Measurements from ENCODE around the gene C2orf15.
"Not testable (repeated sequence)": the region's sequence is repeated elsewhere in the genome, so short reads cannot be mapped to it uniquely, and the experiment has no call there.

C2orf15 gene

DNA sequence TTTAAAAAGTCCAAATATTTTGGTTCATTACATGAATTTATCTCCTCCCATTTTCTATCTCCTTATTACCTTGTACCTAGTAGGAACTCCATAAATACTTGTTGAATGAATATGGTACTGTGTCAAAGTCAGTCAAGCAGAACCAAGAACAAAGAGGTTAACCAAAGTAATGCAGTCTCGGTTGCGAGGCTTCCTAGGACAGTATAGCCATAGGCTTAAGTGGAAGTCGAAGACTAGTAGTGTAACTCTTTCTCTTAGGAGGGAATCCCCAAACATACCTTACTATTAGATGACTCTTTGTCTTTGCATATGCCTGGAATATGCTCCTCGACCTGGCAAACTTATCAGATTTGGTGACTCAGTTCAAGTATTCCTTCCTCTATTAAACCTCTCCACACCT lies 18.1 kb downstream of the C2orf15 start:
- no peak for DNase-seq (ENCODE audit: low read depth in 2 of 2, low spot score in 1 of 2)

- no peak for DNase-seq (ENCODE audit: low read depth in 2 of 2, low spot score in 1 of 2)
Measured at GRCh38 chr2:99166218-99166617, 24.7 kb downstream of the C2orf15 start.

GRCh38 chr2:99169534-99169933 lies 28.0 kb downstream of the C2orf15 start:
- no peak for DNase-seq (ENCODE audit: low read depth in 2 of 2, low spot score in 1 of 2)

DNA sequence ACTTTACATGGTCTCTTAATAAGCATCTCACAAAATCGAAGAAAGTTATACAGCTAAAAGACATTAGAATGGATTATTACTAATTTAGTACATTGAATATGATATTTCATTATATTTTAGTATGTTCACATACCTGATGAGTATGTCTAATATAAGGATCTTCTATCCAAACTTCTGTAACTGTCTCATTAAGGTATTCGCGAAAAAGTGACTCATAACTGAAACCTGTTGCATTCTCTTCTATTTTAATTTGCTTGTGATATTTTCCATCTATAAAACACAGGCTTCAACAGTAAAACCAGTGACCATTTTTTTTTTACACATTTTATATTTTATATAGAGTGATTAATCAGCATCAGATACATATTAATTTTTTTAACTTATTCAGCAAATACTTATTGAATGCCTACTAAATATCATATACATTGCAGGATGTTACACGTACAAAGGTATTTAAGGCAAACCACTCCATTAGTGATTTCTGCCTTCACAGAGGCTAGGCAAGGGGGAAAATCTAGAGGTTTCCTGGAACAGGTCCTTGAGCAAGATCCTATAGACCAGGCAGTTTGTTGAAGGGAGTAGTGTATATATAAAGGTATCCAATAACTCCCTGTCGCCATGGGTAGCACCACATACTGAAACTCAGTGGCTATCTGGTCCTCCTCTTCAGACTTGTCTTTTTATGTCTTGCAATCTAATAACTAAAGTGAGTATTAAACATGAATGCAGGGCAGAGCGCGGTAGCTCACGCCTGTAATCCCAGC lies 30.1 kb downstream of the C2orf15 start:
- DNase-seq (ENCODE audit: low read depth in 2 of 2, low spot score in 1 of 2): no peak

- peak; percentile 79 to 83 for DNase-seq (ENCODE audit: low read depth in 2 of 2, low spot score in 1 of 2)
Measured at GRCh38 chr2:99180755-99181623, 39.5 kb downstream of the C2orf15 start, which contains the start of the genes MITD1 and MRPL30. Gene MITD1 (minus strand): TSS chr2:99181058. CDS start chr2:99180981, 77 bp downstream. Gene MRPL30 (plus strand): TSS chr2:99181184. CDS start chr2:99186204, 5,020 bp downstream.

DNA sequence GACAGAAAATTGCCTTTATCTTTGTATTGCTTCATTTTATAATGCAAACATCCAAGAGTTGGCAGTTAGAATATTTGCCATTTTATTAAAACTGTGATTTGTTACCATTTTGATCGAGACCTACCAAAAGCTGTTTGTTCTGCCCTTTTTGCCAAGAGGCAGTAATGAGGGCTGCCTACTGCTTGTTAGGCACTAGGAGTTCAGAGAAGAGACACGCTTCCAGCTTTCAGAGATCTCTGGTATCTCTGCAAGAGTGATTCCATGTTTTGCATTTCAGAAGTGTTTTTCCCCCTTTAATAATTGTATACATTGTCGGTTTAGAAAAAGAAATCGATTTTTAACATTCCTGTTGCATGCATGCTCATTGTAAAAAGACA lies 40.1 kb downstream of the C2orf15 start:
- DNase-seq (ENCODE audit: low read depth in 2 of 2, low spot score in 1 of 2): no peak

- no peak for DNase-seq (ENCODE audit: low read depth in 2 of 2, low spot score in 1 of 2)
Measured at GRCh38 chr2:99183025-99183424, 41.5 kb downstream of the C2orf15 start.

DNA sequence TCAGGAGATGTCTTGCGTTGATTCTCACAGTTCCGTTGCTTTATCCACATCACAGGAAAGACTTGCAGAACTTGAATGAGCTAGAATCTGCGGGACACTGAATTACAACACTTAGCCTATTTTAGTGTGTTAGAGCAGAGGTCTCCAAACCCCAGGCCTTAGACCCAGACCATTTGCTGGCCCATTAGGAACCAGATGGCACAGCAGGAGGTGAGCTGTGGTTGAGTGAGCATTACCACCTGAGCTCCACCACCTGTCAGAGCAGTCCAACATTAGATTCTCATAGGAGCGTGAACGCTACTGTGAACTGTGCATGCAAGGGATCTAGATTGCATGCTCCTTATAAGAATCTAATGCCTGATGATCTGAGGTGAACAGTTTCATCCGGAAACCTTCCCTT lies 43.3 kb downstream of the C2orf15 start:
- DNase-seq (ENCODE audit: low read depth in 2 of 2, low spot score in 1 of 2): no peak

- DNase-seq (ENCODE audit: low read depth in 2 of 2, low spot score in 1 of 2): no peak
Measured at GRCh38 chr2:99187011-99187410, 45.5 kb downstream of the C2orf15 start.

- no peak for DNase-seq (ENCODE audit: low read depth in 2 of 2, low spot score in 1 of 2)
Measured at GRCh38 chr2:99188357-99188756, 46.9 kb downstream of the C2orf15 start.

GRCh38 chr2:99190548-99190947 lies 49.0 kb downstream of the C2orf15 start:
- no peak for DNase-seq (ENCODE audit: low read depth in 2 of 2, low spot score in 1 of 2)

GRCh38 chr2:99192364-99192763 lies 50.9 kb downstream of the C2orf15 start:
- not testable (repeated sequence) for DNase-seq (ENCODE audit: low read depth in 2 of 2, low spot score in 1 of 2)

- DNase-seq (ENCODE audit: low read depth in 2 of 2, low spot score in 1 of 2): no peak
Measured at GRCh38 chr2:99198103-99198841, 56.8 kb downstream of the C2orf15 start.

DNA sequence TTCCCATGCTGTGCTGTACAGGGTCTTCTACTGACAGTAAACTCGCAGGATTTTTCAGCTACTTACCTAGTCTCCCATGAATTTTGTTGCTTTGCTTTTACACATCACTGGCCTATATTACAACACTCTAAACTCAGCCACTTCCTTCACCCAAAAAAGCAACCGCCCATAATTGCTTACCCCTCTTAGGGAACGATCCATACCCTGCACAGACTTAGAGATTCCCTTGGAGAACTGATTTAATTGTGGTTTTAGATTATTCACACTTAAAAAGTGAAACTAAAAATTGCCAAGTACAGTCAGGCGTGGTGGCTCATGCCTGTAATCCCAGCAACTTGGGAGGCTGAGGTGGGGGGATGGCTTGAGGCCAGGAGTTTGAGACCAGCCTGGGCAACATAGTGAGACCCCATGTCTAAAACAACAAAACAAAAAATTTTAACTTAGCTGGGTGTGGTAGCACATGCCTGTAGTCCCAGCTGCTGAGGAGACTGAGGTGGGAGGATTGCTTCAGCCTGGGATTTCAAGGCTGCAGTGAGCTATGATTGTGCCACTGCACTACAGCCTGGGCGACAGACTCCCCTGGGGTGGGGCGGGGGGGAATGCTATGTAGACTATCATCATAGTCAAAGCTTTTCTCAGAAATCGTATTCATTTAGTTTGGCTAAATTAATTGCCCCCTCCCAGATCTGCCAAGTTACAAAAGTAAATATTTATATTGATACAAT lies 58.7 kb downstream of the C2orf15 start:
- no peak for DNase-seq (ENCODE audit: low read depth in 2 of 2, low spot score in 1 of 2)
